WERI-Rb-1 (cell line): ENCODE measurements around the gene APLP2.

Experiments
- DNase-seq: peaks from one replicate; pipeline ENCODE4 v3.0.0-alpha.2; 2020
- H3K27ac ChIP-seq: fragments of 250-450 bp; sonication (Bioruptor Pico); 2 replicates; pipeline ENCODE4 v1.5.1; 2020; ENCODE audit warnings: mild to moderate bottlenecking, moderate library complexity
- H3K27me3 ChIP-seq: fragments of 250-450 bp; sonication (Bioruptor Pico); 2 replicates; pipeline ENCODE4 v1.5.1; 2021; ENCODE audit warnings: mild to moderate bottlenecking, low read depth, moderate library complexity; ENCODE audit not compliant: insufficient read depth, severe bottlenecking
- H3K36me3 ChIP-seq: fragments of 250-450 bp; sonication (Bioruptor Pico); 2 replicates; pipeline ENCODE4 v1.5.1; 2020; ENCODE audit warnings: mild to moderate bottlenecking, moderate library complexity
- H3K4me3 ChIP-seq: 2 replicates; pipeline ENCODE4 v1.5.1; 2011; ENCODE audit warnings: low read depth, mild to moderate bottlenecking, control low read depth, low read length
- H3K9me3 ChIP-seq: fragments of 250-450 bp; sonication (Bioruptor Pico); 2 replicates; pipeline ENCODE4 v1.5.1; 2021; ENCODE audit warnings: mild to moderate bottlenecking, moderate library complexity; ENCODE audit not compliant: severe bottlenecking
- TF ChIP-seq, protein P1 (sequence below): IDR thresholded peaks from 2 replicates; pipeline ENCODE4 v1.5.1; 2011; ENCODE audit warnings: low read depth, mild to moderate bottlenecking, control low read depth, inconsistent platforms, low read length

APLP2 gene

DNA sequence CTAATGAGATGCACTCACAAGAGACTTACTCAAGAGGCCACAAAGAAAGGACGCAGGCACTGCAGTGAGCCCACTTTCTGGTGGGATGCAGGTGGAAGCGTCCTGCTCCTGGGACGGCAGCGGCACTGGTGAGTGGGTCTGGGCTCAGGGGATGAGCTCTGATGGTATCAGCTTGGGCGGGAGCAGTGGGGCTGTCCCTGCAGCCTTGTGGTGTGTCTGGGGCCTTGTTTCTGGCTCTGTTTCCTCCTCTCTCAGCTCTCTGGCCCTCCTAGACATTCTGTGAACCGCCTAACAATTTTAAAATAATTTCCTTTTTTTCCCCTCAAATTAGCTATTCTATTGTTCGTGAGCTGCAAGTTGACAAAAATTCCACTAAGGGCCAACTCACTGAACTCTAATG lies 81.1 kb downstream of the APLP2 start:
- Histone ChIP-seq H3K27ac (no peak overlapping the region), H3K36me3 (no peaks in the 10 kb centered on the region), H3K27me3 (no peaks in the 10 kb centered on the region), H3K9me3 (no peaks in the 10 kb centered on the region), H3K4me3 (no peak overlapping the region)
- no peak for DNase-seq
- TF ChIP-seq, protein P1, sequence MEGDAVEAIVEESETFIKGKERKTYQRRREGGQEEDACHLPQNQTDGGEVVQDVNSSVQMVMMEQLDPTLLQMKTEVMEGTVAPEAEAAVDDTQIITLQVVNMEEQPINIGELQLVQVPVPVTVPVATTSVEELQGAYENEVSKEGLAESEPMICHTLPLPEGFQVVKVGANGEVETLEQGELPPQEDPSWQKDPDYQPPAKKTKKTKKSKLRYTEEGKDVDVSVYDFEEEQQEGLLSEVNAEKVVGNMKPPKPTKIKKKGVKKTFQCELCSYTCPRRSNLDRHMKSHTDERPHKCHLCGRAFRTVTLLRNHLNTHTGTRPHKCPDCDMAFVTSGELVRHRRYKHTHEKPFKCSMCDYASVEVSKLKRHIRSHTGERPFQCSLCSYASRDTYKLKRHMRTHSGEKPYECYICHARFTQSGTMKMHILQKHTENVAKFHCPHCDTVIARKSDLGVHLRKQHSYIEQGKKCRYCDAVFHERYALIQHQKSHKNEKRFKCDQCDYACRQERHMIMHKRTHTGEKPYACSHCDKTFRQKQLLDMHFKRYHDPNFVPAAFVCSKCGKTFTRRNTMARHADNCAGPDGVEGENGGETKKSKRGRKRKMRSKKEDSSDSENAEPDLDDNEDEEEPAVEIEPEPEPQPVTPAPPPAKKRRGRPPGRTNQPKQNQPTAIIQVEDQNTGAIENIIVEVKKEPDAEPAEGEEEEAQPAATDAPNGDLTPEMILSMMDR: no peak

DNA sequence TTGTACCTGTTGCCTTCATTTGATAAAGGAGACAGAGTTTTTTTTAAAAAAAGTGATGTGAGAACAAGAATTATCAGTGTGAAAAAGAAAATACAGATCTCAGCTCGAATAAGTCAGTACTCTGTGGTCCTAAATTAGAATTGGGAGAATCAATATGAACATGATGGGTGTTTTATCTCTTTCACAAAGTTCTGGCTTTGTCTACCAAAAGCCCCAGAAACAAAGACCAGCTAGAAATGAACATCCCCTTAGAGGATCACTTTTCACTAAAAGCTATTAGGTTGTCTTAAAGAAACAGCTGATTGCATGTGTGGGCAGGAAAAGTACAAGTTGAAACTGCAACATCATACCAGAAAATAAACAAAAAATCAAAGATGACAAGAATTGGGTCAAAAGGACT lies 81.5 kb downstream of the APLP2 start:
- H3K9me3 ChIP-seq: no peaks in the 10 kb centered on the region
- H3K4me3 ChIP-seq: no peak overlapping the region
- TF ChIP-seq, protein P1: no peak
- DNase-seq: no peak
- H3K27ac ChIP-seq: no peak overlapping the region
- no peaks in the 10 kb centered on the region for H3K36me3 ChIP-seq
- H3K27me3 ChIP-seq: no peaks in the 10 kb centered on the region

DNA sequence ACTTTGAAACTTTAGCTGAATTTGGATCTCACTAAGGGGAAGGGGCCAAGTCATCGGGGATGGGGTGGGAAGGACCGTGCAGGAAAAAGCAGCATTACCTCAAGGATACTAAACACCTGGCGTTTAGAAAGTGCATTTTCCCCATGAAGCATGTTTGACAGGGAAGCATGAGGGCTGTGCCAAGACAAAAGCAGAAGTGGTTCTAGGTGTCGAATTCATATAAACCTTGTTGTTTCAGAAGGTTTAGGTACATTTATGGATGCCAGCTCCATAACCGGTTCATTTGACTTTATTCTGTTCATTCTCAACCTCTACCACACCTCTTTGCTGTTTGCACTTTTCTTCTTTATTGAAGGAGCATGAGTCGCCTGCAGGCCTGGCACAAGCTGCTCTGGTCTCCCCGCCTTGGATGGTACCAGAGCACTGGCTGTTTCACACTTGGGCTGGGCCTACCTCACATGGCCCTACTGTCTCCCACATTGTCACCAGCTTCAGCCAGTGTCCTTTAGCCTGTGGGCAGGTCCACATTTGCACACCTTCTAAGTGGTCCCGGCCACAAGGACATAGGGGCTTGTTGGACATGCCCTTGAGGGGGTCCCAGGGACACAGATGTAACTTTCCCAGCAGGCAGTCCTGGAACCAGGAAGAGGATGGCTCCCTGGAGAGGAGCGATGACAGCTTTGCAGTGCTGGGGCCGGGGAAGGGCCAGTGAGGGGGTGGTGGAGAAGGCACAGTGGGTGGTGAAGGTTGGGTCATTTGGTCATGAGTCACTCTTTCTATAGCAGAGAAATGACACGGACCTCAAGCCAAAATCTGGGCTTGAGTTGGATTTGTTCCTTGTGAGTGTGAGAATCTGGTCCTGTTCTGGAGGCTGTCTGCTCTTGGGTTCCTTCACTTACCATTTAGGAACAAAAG lies 86.7 kb downstream of the APLP2 start:
- no peak overlapping the region for H3K27ac ChIP-seq
- no peak overlapping the region for H3K4me3 ChIP-seq
- H3K27me3 ChIP-seq: no peaks in the 10 kb centered on the region
- no peak for DNase-seq
- TF ChIP-seq, protein P1: no peak
- H3K9me3 ChIP-seq: no peaks in the 10 kb centered on the region
- no peaks in the 10 kb centered on the region for H3K36me3 ChIP-seq

DNA sequence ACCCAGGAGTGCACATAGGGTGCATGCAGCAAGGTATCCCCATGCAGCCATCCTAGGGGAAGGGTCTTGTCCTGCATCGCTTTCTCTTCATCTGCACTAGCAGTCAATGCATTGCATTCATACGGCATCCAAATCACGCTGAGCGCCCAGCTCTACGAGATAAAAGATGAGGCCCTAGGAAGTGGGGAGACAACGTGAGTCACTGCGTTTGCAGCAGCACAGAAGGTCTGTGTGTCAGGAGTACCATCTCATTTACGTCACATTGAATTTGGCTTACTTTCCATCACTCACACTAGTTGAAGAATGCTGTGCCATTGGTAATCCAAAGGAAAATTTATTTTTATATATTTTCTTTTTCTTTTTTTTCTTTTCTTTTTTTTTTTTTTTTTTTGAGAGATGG lies 87.4 kb downstream of the APLP2 start:
- Histone ChIP-seq H3K27ac (no peak overlapping the region), H3K4me3 (no peak overlapping the region), H3K27me3 (no peaks in the 10 kb centered on the region), H3K9me3 (no peaks in the 10 kb centered on the region), H3K36me3 (no peaks in the 10 kb centered on the region)
- TF ChIP-seq, protein P1: no peak
- no peak for DNase-seq

DNA sequence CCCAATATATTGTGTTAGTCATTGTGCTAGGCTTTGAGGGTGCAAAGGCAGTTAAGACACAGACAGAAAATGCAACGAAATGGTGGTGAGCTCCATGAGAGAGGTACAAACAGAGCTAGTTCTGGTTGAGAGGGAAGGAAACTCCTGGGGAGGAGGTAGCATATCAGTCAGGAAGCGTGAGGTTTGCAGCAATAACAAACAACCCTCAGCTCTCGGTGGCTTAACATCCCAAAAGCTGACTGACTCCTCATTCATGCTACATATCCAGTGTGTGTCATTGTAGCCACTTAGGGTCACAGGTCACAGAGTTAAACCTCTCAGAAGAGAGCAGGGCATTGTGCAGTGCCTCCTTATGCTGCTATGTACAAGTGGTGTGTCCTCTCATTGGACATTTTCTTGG lies 88.1 kb downstream of the APLP2 start:
- H3K4me3 ChIP-seq: no peak overlapping the region
- H3K27me3 ChIP-seq: no peaks in the 10 kb centered on the region
- no peaks in the 10 kb centered on the region for H3K36me3 ChIP-seq
- H3K27ac ChIP-seq: no peak overlapping the region
- no peak for DNase-seq
- no peaks in the 10 kb centered on the region for H3K9me3 ChIP-seq
- TF ChIP-seq, protein P1: no peak
